GM03348 (cell line): ENCODE data around the gene SLC37A3.

Source experiments
- DNase-seq: peaks from one replicate; pipeline ENCODE4 v3.0.0; 2012; ENCODE audit warnings: low spot score

Gene SLC37A3

DNA sequence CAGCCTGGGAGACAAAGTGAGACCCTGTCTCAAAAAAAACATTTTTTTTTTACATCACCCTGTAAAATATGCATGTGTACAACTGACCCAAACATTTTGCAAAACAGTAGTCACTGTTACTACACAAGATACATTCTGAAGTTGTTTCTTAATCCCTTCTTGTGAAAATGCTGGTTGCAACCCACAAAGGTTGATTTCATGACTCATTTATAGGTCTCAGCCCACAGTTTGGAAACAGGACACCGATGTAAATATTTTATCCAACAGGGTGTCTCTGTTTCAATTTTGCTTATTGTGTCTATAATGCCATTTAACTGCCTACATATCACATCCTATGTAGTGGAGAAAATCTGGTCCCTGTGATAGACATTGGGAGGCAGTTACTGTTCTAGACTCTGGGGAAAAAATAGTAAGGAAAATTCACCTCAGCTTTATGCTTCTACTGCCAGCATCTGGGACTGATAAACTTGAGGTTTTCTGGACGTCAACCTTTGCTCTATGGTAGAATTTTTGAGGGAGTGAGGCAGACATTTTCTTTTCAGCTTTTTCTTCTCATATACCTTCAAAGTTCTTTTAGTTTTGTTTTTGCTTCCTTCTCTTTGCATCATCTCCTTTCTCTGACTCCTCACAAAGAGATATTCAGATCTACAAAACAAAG, 4.0 kb upstream of the SLC37A3 start:
- DNase-seq = peak; percentile 48

DNA sequence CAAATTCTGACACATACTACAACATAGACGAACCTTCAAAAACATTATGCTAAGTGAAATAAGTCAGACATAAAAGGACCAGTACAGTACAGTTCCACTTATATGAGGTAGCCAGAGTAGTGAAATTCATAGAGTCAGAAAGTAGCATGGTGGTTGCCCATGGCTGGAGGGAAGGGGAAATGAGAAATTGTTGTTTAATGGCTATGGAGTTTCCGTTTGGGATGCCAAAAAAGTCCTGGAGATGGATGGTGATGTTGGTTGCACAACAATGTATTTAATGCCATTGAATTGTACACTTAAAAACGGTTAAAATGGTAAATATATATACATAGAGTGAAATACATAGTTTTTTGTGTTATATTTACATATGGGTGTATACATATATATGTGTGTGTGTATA, 2.1 kb upstream of the SLC37A3 start:
- no peak for DNase-seq

DNA sequence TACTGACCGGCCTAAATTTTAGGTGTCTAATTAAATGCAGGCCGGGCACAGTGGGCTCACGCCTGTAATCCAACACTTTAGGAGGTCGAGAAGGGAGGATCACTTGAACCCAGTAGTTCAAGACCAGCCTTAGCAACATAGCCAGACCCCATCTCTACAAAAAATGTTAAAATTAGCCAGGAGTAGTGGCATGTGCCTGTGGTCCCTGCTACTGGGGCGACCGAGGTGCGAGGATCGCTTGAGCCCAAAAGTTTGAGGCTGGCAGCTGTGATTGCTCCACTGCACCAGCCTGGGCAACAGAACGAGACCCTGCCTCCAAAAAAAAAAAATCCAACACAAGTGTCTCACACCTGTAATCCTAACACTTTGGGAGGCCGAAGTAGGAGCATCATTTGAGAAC, 491 bp upstream of the SLC37A3 start:
- DNase-seq = no peak

DNA sequence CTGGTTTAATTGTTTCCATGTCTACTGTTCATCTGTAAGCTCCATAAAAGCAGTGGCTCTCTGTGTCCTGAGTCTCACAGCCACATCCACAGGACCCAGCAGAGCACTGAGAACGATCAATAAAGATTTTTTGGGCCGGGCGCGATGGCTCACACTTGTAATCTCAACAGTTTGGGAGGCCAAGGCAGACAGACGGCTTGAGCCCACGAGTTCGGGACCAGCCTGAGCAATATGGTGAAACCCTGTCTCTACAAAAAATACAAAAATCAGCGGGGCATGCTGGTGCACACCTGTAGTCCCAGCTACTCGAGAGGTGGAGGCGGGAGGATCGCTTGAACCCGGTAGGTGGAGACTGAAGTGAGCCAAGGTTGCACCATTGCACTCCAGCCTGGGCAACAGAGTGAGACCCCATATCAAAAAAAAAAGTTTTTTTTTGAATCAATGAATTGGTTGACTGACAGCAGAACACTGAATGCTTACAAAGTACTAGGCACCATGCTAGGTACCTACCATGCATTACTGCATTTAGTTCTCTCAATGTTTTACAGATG, 4.5 kb downstream of the SLC37A3 start:
- no peak for DNase-seq

DNA sequence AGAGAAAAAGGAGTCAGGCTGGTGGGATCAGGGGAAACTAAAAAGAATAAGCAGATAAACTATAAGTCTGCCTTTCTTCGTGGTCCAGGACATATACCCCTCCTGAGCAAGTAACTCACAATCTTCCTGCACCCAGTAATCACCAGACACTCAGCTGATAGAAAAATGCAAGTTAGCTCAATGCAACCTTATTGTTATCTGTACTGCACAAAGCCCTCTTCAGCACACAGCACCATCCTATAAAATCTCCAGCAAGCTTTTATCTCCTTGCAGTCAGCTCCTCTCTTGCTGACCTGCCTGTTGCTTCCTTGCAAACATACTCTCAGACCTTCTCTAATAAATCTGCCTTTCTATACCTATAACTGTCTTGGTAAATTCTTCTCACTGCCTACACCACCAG, 6.7 kb downstream of the SLC37A3 start:
- no peak for DNase-seq

DNA sequence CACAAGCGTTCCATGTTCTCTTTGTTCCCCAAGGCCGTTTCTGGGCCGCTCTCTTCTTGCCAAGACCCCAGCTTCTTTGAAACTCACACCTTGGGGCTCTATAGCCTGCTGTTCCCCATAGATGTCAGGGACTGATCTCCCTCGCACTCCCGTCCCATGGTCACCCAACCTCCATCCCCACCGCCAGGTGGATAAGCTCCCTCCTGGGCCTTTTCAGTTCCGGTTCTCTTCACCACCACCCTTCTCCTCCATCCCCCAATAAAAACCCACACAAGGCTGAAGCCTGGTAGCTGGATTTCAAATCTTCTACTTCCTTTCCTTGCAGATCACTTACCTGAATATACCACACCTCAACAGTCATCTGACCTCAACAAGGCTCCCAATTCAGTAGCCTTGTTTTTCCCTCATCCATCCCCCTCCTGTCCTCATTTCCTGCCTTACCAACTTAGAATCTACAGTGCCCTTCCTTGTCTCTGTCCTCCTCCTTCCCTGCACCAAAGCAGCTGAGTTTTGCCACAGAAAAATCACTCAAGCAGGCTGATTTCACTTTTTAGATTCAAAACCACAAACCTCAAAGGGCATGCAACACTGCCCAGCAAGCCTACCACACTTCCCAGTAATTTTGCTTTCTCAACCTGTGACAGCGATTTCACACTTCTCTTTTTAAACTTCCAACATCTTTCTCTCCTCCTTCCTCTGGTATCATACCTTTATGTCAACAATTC, 7.7 kb downstream of the SLC37A3 start:
- DNase-seq = no peak

DNA sequence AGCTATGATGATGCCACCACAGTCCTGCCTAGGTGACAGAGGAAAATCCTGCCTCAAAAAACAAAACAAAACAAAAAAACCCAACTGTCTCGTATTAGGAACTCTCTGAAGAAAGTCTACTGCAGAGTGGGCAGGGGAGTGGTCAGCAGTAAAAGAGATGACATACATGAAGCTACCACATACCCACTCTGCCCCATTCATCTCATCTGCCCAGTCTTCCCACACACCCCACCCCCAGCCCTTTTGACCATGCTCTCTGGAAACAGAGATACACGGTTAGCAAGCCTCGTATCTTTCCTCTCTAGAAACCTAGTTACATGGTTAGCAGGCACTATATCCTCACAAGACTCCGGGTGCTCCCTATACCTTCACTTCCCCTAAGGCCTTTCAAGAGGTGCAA, 8.3 kb downstream of the SLC37A3 start:
- no peak for DNase-seq

DNA sequence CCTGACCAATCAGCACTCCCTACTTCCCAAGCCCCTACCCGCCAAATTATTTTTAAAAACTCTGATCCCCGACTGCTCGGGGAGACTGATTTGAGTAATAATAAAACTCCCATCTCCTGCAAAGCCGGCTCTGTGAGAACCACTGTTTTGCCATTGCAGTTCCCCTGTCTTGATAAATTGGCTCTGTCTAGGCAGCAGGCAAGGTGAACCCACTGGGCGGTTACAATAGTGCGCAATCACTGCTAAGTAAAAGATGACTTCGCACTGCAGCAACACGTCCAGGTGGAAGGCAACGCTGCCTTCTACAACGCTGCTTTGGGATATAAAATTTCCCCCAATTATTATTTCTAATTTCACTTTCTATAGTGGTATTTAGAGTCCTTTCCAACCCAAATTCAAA, 8.9 kb downstream of the SLC37A3 start:
- no peak for DNase-seq

DNA sequence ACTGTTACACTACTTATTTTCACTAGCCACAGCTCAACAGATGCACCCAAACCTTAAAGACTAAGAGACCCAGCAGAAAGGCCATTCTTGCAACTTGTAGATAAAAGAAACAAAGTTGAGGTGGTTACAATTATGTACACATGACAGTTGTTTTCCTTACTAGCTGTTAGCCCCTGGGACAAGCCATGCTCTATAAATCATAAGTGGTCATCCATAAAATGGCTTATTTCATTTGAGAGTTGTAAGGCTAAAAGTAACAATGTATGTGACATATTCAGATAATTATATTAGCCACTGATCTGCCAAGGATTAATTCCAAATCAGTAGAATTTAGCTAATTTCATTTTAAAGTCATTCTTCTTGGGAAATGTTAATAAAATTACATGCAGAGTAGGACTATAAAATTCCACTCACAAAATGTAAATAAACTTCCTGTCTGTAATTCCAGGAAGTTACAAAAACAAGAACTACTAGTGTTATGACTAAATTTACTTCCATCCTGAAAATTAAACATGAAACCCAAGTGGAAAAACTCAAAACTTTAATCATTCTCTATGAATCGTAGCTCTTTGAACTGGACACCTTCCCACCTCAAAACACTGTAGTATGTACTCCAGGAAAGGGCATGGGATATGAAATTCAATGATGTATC, 13.3 kb downstream of the SLC37A3 start:
- no peak for DNase-seq

DNA sequence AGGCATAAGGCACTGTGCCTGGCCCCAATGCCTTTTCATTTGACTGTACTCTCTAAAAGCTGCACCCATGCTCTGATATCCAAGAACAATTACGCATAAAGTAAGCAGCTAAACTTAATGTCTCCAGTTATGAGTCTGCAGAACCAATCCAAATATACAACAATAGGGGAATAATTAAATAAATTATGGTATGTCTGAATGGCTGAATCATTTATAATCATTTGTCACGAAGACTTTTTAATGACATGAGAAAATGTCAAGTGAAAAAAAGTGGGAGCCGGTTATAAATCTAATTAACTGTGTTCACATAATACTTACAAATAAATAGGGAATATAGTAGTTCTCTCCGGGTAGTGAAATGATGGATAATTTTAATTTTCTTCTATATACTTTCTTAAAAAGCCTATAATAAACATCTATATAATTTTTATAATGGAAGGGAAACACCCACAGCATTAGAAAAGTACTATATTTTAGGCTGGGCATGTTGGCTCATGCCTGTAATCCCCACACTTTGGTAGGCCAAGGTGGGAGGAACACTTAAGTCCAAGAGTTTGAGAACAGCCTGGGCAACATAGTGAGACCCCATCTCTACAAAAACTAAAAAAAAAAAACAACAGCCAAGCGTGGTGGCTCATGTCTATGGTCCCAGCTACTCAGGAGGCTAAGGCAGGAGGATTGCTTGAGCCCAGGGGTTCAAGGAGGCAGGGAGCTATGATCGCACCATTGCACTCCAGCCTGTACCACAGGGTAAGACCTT, 14.2 kb downstream of the SLC37A3 start:
- no peak for DNase-seq

DNA sequence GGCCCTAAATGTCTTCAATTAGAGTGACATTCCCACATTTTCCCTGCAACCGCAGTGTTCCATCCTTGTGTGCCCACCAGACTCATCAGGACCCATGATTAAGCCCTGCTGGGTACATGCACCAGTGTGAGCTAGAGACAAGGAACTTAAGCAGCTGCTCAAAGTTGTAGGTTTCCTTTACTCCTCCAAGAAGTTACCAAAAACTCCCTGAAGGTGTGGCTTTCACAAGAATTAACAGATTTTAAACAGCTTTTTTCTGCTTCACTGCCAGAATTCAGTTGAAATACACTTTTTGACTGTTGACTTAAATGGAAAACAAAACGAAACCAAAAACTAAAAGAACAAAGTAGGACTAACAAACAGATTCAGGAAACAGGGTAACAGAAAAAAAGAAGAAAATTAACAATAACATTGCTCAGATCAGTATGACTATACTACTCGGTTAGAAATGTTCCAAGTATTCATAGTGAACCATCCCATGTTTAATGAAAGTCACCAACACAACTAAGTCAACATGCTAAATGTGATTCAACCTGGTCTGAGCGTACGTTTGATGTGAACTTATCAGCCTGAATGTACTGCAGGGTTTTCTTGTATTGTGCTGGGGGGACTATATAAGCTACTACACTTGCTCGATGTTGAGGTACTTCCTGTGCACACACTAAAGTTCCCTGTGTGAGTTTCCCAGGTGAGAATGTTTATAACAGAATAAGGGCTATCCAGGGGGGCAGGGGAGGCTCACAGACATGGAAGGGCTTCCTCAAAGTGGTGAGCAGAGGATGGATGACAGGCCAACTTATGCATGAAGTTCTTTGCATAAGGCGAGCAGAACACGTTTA, 22.2 kb downstream of the SLC37A3 start:
- no peak for DNase-seq

DNA sequence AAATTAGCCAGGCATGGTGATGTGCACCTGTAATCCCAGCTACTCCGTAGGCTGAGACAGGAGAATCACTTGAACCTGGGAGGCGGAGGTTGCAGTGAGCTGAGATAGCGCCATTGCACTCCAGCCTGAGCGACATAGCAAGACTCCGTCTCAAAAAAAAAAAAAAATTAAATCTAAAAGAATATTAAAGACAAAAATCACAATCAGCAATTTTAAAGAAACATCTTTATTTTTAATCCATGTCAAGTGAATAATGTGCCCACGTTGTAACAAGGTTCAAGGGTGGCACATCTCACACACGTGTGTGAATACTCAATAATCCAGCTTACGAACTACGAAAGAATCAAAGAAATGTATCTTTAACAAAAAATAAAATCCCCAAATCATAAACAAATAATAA, 23.0 kb downstream of the SLC37A3 start:
- DNase-seq = no peak

DNA sequence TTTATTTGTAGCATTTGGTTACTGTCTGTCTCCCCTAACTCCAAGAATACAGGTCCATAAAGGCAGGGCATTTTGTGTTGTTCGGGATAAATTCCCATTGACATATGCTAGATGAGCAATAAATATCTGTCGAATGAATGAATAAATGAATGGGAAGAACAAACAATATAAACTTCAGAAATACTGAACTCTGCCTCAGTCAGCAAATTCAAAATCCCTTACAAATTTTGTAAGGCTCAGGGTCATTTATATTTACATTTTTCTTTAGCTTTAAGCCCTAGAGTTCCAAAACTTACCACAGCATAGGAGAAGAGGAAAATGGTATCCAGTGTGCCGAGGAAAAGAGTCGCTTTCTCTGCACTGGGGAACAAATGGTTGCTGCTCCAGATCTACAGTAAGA, 29.0 kb downstream of the SLC37A3 start:
- no peak for DNase-seq

DNA sequence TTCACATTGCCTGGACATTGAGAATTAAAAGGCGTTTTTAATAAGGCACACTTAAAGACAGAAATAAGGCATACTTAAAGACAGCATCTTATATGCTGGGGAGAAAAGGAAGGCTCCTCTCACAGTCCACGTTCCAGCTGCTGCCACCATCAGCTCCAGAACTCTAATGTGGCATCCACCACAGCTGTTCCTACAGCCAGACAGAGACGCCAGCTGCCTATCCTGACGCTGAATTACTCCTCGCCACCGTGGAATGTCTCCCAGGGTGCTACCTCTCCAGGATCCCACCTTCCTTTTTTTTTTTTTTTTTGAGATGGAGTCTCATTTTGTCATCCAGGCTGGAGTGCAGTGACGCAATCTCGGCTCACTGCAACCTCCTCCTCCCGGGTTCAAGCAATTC, 30.8 kb downstream of the SLC37A3 start:
- no peak for DNase-seq

DNA sequence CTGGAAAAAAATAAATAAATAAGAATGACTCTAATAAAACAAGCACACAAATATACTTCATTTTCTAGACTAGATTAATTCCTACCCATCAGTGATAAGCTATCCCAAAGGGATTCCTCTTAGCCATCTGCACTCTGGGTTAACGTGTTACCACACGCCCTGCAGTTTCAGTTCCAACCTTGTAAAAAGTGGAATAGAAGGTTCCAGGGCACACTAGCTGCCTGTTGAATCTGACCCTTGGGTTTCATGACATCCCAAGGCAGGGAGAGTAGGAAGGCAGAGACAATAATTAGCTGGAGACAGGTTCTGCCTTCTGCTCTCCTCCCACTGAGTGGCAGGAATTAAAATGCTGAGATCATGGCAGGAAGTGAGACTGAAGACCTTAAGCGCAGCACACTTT, 33.5 kb downstream of the SLC37A3 start:
- peak; percentile 11 for DNase-seq

DNA sequence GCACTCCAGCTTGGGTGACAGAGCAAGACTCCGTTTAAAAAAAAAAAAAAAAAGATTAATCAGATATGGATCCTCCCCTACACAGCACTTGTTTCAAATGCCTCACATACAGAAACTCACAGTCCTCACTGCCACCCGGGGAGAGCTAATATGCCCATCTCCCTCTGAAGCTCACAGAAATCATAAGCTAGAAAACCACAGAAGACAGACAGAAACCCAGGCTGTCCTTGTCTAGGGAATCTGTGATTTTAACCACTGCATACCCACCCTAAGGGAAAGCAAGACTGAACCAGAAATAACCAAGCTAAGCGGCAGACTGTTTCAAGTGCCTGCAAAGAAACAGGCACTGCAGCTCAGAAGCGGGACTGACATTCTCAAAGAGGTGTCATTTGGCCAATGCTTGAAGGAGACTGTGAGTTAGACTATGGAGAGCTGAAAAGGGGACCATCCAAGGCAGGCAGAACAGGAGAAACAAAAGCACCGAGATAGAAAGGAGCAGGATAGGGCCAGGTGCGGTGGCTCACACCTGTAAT, 37.6 kb downstream of the SLC37A3 start:
- DNase-seq = no peak

DNA sequence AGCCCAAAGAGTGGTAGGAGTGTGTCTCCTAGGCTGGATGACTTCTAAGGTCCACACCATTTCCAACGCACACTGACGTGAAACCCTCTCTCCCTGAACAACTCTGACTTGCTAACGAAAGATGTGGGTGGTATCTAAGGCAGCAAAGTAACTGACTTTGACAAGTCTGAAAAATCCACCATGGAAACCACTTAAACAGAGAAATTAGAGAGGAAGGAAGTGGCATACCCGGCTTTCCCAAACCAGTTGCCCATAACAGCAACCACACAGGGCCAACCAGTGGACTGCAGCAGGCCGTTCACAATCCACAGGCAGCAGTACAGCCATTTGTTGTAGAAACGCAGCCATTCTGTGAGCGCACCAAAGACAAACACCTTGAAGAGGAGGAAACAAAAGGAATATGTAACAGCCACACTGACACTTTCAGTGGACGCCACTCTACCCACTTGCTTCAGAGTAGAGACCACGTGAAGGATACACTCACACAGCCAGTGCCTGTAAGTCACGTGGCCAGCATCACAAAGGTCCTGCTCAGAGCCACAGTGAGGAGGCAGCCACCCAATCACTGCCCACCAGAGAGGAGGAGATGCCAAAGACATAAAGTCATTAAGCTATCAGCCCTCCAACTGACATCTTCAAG, 39.8 kb downstream of the SLC37A3 start:
- no peak for DNase-seq

DNA sequence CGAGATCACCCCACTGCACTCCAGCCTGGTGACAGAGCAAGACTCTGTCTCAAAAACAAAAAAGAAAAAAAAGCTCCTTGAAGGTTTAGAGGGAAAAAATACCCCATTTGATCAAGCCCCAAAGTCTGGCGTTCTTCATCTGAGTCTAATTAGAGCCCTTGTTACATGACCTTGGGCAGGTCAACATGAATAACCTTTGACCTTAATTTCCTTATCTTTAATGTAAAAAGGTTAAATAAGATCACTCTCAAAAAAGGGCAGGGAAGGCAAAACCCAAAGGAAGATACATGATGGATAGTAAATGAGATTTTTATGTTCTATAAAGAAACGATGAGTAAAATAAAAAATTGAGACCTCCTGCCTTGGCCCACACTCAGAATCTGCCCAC, 40.3 kb downstream of the SLC37A3 start:
- no peak for DNase-seq

DNA sequence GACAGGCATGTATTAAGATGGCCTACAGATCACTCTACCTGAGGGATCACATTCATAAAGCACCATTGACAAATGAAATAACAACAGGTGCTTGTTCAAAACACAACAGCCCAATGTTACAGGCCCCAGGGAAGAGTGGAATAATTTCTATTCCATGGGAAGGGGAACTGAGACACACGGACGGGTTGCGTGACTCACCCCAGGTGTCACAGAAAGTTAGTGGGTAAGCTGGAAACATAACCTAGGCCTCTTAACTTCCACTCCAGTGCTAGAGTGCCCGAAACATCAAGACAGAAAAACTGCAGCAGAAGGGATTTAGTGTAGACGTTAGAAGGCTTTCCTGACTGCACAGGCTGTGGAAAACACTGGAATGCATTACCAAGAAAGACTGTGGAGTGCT, 48.3 kb downstream of the SLC37A3 start:
- DNase-seq = no peak

DNA sequence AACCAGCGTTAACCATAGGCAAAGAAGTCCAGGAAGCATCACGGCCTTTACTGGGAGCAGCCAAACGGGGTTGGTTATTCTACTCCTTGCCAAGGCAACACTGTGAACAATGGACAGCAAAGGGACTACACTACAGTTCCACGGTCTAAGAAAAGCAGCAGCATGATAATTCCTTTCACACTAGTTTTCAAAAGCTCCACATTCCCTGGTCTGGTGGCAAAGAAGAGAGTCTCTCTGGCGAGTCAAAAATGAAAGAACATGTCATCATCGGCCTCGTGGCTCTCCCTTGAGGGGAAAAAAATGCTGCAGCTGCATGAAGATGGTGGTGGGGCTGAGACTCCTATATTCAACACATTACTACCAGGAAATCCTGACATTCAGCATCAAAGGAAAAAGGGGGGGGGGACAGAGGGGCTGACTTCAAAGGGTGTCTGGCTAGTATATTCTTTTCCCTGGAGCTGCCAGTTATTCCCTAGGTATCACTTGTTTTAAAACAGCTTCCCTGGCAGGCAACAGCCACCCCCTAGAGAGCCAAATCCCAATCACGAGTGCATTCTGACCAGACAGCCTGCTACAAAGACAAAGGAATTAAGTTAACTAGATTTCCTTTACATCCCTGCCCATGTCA, 49.1 kb downstream of the SLC37A3 start:
- peak; percentile 47 for DNase-seq
